ENCODE data around the gene GDF2. TPM values are rescaled to one million over a fixed set of nuclear protein-coding genes. Genes with fewer than 3 reads are reported as not detected.

Gene GDF2
- total RNA-seq, 1 experiment from 2014 or later: not detected

GRCh38 chr10:47347303-47347675, 25.0 kb downstream of the GDF2 start:
- Histone ChIP-seq H3K23ac (ENCODE audit: insufficient read length, low read depth, low read length) (no peak overlapping the region), H3K18ac (ENCODE audit: insufficient read length, low read depth, low read length) (no peak overlapping the region), H3T11ph (ENCODE audit: low read length) (no peak overlapping the region), H3K79me1 (ENCODE audit: insufficient read depth, low read depth, low read length, poor library complexity, severe bottlenecking) (no peaks in the 10 kb centered on the region), H2BK15ac (ENCODE audit: low read depth, low read length) (no peak overlapping the region), H4K91ac (ENCODE audit: insufficient read length, low read depth, low read length) (no peak overlapping the region), H3K14ac (ENCODE audit: insufficient read depth, low read length) (no peak overlapping the region), H3K56ac (ENCODE audit: insufficient read length, low read depth, low read length) (no peak overlapping the region), H2BK5ac (ENCODE audit: insufficient read length, low read length) (no peak overlapping the region), H3K4me1 (ENCODE audit: insufficient read depth, low read length) (no peaks in the 10 kb centered on the region; the same call in 1 of the 2 replicates), H3K9me3 (ENCODE audit: control insufficient read depth, low read depth, low read length) (no peaks in the 10 kb centered on the region), H2BK120ac (ENCODE audit: low read depth, low read length, poor library complexity, severe bottlenecking) (no peak overlapping the region), H4K20me1 (ENCODE audit: control insufficient read depth, insufficient read depth, insufficient read length) (no peaks in the 10 kb centered on the region), H3K23me2 (ENCODE audit: insufficient read length, low read depth, low read length, poor library complexity, severe bottlenecking) (no peaks in the 10 kb centered on the region), H2AK5ac (ENCODE audit: insufficient read length, low read length) (no peak overlapping the region), H3K27me3 (ENCODE audit: insufficient read depth, low read length) (no peaks in the 10 kb centered on the region), H2AFZ (ENCODE audit: low read length) (no peak overlapping the region), H4K5ac (ENCODE audit: insufficient read length, low read depth, low read length) (no peak overlapping the region), H3K27ac (ENCODE audit: insufficient read length, low read depth, low read length) (no peak overlapping the region), H3K4ac (ENCODE audit: low read depth, low read length) (no peak overlapping the region), H2BK12ac (ENCODE audit: insufficient read length, low read depth, low read length) (no peak overlapping the region), H2BK20ac (ENCODE audit: low read depth, low read length, poor library complexity, severe bottlenecking) (no peak overlapping the region), H4K8ac (replicated peaks; ENCODE audit: insufficient read length, low read depth, low read length) (no peak overlapping the region), H3K4me2 (ENCODE audit: insufficient read depth, insufficient read length, low read length) (no peak overlapping the region), H3K79me2 (ENCODE audit: insufficient read depth, low read length) (no peaks in the 10 kb centered on the region), H3K9ac (ENCODE audit: extremely low read depth, insufficient read length, low read length) (no peak overlapping the region)
- TF ChIP-seq, protein P1, sequence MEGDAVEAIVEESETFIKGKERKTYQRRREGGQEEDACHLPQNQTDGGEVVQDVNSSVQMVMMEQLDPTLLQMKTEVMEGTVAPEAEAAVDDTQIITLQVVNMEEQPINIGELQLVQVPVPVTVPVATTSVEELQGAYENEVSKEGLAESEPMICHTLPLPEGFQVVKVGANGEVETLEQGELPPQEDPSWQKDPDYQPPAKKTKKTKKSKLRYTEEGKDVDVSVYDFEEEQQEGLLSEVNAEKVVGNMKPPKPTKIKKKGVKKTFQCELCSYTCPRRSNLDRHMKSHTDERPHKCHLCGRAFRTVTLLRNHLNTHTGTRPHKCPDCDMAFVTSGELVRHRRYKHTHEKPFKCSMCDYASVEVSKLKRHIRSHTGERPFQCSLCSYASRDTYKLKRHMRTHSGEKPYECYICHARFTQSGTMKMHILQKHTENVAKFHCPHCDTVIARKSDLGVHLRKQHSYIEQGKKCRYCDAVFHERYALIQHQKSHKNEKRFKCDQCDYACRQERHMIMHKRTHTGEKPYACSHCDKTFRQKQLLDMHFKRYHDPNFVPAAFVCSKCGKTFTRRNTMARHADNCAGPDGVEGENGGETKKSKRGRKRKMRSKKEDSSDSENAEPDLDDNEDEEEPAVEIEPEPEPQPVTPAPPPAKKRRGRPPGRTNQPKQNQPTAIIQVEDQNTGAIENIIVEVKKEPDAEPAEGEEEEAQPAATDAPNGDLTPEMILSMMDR (conservative IDR thresholded peaks at IDR 0.05): no peak
- no peak for DNase-seq
- Mint-ChIP-seq H3K4me3 (no peak overlapping the region), H3K27me3 (ENCODE audit: low read depth) (no peaks in the 10 kb centered on the region; the same call in 1 of the 2 replicates), H3K27ac (no peak overlapping the region), H3K36me3 (ENCODE audit: insufficient read depth in 1 of 3, low read depth in 3 of 3) (no peaks in the 10 kb centered on the region), H3K4me1 (peaks cover 10 to 11% of the 10 kb centered on the region in 2 experiments), H3K9me3 (no peaks in the 10 kb centered on the region)
- WGBS (ENCODE audit: extremely low coverage, insufficient read length, low lambda C conversion rate): no CpG with 5 or more reads among the region's 4 CpGs
